Frontal cortex (tissue), 4 donors: ENCODE data around the gene SYT2. TPM values are rescaled to one million over a fixed set of nuclear protein-coding genes. Genes with fewer than 3 reads are reported as not detected.
A peak's percentile ranks its signal among the peaks of the same experiment; 100 is the strongest.
"Not testable (repeated sequence)": the region's sequence is repeated elsewhere in the genome, so short reads cannot be mapped to it uniquely, and the experiment has no call there.

Experiments used
- DNase-seq, 2 donors: peaks; one replicate each; pipeline ENCODE4 v3.0.0; 2012; ENCODE audit warnings: low spot score in 2 of 2
- FAIRE-seq: peaks from 2 replicates; lab custom pipeline; 2012; peaks lifted over from hg19 to GRCh38; lab: Jason Lieb, UNC
- total RNA-seq: library from RNA; depleted of rRNA; stranded (reverse); fragments of >200 nt; gene quantifications from one replicate; pipeline ENCODE4 v1.2.3, GENCODE V29; 2014
- donor health status: control.
- donor health status: control.
- donor health status: control.

Gene SYT2
- total RNA-seq, 1 donor from 2014 or later: 0.41 TPM

- DNase-seq (no peak), FAIRE-seq (no peak)
Observed at GRCh38 chr1:202627841-202628565, 82.3 kb downstream of the SYT2 start.

- not testable (repeated sequence) for FAIRE-seq, DNase-seq
Observed at GRCh38 chr1:202627036-202627435, 83.2 kb downstream of the SYT2 start.

- peak; percentile 31 to 76 for DNase-seq
- no peak for FAIRE-seq
Observed at GRCh38 chr1:202625416-202626360, 84.6 kb downstream of the SYT2 start.

- DNase-seq: no peak
- no peak for FAIRE-seq
Observed at GRCh38 chr1:202624781-202625108, 85.5 kb downstream of the SYT2 start.

- FAIRE-seq: no peak
- DNase-seq: no peak
Observed at GRCh38 chr1:202624088-202624780, 86.0 kb downstream of the SYT2 start.

GRCh38 chr1:202623476-202623875 is 86.8 kb downstream of the SYT2 start:
- FAIRE-seq, DNase-seq: not testable (repeated sequence)

GRCh38 chr1:202623075-202623474 is 87.2 kb downstream of the SYT2 start:
- no peak for DNase-seq

GRCh38 chr1:202622388-202622787 is 87.9 kb downstream of the SYT2 start:
- DNase-seq (no peak), FAIRE-seq (no peak)

More at GRCh38 chr1:202623075-202623474, 87.2 kb downstream of the SYT2 start:
- no peak for FAIRE-seq

GRCh38 chr1:202621446-202621845 is 88.8 kb downstream of the SYT2 start:
- DNase-seq (no peak), FAIRE-seq (no peak)

- not testable (repeated sequence) for FAIRE-seq, DNase-seq
Observed at GRCh38 chr1:202620036-202620435, 90.2 kb downstream of the SYT2 start.

GRCh38 chr1:202619505-202619904 is 90.7 kb downstream of the SYT2 start:
- DNase-seq (no peak), FAIRE-seq (no peak)

- DNase-seq, FAIRE-seq: not testable (repeated sequence)
Observed at GRCh38 chr1:202619012-202619411, 91.2 kb downstream of the SYT2 start.

GRCh38 chr1:202616355-202616915 is 93.8 kb downstream of the SYT2 start:
- DNase-seq (no peak), FAIRE-seq (no peak)

- DNase-seq: no peak
- FAIRE-seq: no peak
Observed at GRCh38 chr1:202615501-202616354, 94.5 kb downstream of the SYT2 start.

GRCh38 chr1:202615208-202615500 is 95.1 kb downstream of the SYT2 start:
- not testable (repeated sequence) for FAIRE-seq, DNase-seq

GRCh38 chr1:202614363-202615207 is 95.7 kb downstream of the SYT2 start:
- DNase-seq, FAIRE-seq: not testable (repeated sequence)

- DNase-seq (no peak), FAIRE-seq (no peak)
Observed at GRCh38 chr1:202613571-202613970, 96.7 kb downstream of the SYT2 start.

GRCh38 chr1:202612036-202612435 is 98.2 kb downstream of the SYT2 start:
- FAIRE-seq, DNase-seq: not testable (repeated sequence)
